ENCODE data around the gene SMTNL2. TPM values are rescaled to one million over a fixed set of nuclear protein-coding genes. Genes with fewer than 3 reads are reported as not detected.
A peak's percentile ranks its signal among the peaks of the same experiment; 100 is the strongest.

Gene SMTNL2
- total and polyA plus RNA-seq, 2 of the 4 experiments (the other 2 are of a cell fraction), result not detected

DNA sequence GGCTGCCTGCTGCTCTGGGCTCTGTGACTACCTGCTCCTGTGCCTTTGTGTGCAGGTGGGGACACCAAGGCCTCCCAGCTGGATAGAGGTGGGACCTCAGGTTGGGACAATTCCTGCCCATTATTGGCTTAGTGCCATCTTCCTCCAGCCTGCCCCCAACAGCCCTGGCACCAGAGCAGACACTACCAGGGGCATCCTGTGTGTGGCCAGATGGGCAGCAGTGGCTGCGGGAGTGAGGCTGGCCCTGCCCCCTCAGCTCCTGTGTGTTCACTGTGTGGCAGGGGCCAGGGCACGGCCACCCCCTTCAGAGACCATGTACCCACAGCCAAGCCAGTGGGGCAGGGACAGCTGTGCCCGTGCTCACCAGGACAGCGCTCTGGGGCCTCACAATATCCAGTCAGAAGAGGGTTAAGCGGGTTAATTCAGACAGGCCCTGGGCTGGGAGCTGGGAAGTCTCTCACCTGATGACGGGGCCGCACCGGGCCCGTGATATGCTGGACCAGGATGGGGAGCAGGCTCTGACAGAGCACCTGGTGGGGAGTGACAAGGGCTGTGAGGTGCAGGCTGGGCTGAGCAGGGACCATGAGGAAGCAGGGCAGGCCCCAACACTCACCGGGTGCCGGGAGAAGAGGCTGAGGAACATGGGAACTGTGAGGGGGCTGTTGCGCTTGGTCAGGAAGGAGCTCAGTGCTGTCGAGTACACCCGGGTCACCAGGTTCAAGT lies 42.2 kb upstream of the SMTNL2 start:
- Histone ChIP-seq H3K4me1 (ENCODE audit: control insufficient read depth, insufficient read depth, low read length) (no peaks in the 10 kb centered on the region), H3K23ac (ENCODE audit: low read depth, low read length) (no peak overlapping the region), H2BK5ac (ENCODE audit: low read depth, low read length, poor library complexity, severe bottlenecking) (no peak overlapping the region), H4K5ac (ENCODE audit: low read depth, low read length) (no peak overlapping the region), H3K4ac (ENCODE audit: low read depth, low read length) (no peak overlapping the region), H4K91ac (ENCODE audit: insufficient read depth, low read depth, low read length) (no peak overlapping the region), H4K8ac (ENCODE audit: low read depth in 2 of 2, low read length in 2 of 2) (no peak overlapping the region), H3K79me1 (ENCODE audit: low read depth in 1 of 2, low read length in 2 of 2) (no peaks in the 10 kb centered on the region; a peak in 2 of 4 replicates), H3K4me2 (ENCODE audit: low read depth, low read length) (no peak overlapping the region), H3K18ac (ENCODE audit: low read depth, low read length) (no peak overlapping the region), H3K27ac (ENCODE audit: insufficient read depth, low read length) (no peak overlapping the region), H3K9me3 (ENCODE audit: control insufficient read depth, insufficient read depth, low read length) (no peaks in the 10 kb centered on the region), H3K27me3 (ENCODE audit: control insufficient read depth, insufficient read depth, low read length) (no peaks in the 10 kb centered on the region), H2BK120ac (ENCODE audit: low read depth, low read length) (no peak overlapping the region), H3K56ac (ENCODE audit: extremely low read depth, insufficient read depth, low read length) (no peak overlapping the region), H3K14ac (replicated peaks; ENCODE audit: low read depth, low read length) (no peak overlapping the region), H3K9me1 (ENCODE audit: insufficient read depth, low read length) (no peaks in the 10 kb centered on the region), H4K20me1 (ENCODE audit: insufficient read depth, low read length) (peaks cover 15% of the 10 kb centered on the region), H2BK15ac (ENCODE audit: low read depth, low read length) (no peak overlapping the region), H3K9ac (ENCODE audit: low read depth, low read length) (no peak overlapping the region), H2AFZ (replicated peaks; ENCODE audit: low read length, poor library complexity) (peak overlapping the region; percentile 67), H3K36me3 (ENCODE audit: control insufficient read depth, insufficient read depth, low read length) (peaks cover 70% of the 10 kb centered on the region), H2AK9ac (replicated peaks; ENCODE audit: low read depth, low read length, poor library complexity) (no peak overlapping the region), H2BK20ac (ENCODE audit: low read depth, low read length) (no peak overlapping the region), H2AK5ac (ENCODE audit: low read depth, low read length) (no peak overlapping the region), H3K4me3 (ENCODE audit: insufficient read depth, low read depth, low read length) (no peak overlapping the region)
- CTCF ChIA-PET, result interaction anchor here (1.0 kb wide), 1 partner anchor 26 kb away, joined by 3 read pairs; no protein-coding TSS in a partner anchor
- TF ChIP-seq RAD21 (IDR thresholded peaks at IDR 0.05; ENCODE audit: low read length) (no peak), CEBPB (IDR thresholded peaks at IDR 0.05; ENCODE audit: low read depth, low read length) (no peak), NFE2L2 (IDR thresholded peaks at IDR 0.05; ENCODE audit: low read depth, low read length) (no peak), CTCF (conservative IDR thresholded peaks at IDR 0.05; ENCODE audit: low read depth, low read length) (no peak), SMC3 (IDR thresholded peaks at IDR 0.05; ENCODE audit: low read depth, low read length) (no peak), POLR2A (IDR thresholded peaks at IDR 0.05; ENCODE audit: low read depth, low read length) (no peak), CHD1 (IDR thresholded peaks at IDR 0.05; ENCODE audit: low read depth, low read length) (no peak)
- TF ChIP-seq, protein P1, sequence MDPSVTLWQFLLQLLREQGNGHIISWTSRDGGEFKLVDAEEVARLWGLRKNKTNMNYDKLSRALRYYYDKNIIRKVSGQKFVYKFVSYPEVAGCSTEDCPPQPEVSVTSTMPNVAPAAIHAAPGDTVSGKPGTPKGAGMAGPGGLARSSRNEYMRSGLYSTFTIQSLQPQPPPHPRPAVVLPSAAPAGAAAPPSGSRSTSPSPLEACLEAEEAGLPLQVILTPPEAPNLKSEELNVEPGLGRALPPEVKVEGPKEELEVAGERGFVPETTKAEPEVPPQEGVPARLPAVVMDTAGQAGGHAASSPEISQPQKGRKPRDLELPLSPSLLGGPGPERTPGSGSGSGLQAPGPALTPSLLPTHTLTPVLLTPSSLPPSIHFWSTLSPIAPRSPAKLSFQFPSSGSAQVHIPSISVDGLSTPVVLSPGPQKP (IDR thresholded peaks at IDR 0.05; ENCODE audit: borderline replicate concordance, low read depth, low read length), result no peak
- in situ Hi-C loops (cut with MboI; ENCODE audit: low sequenced_read_pairs) (no loop called here), dilution Hi-C loops (cut with HindIII; ENCODE audit: low sequenced_read_pairs, unreplicated experiment) (no loop called here), intact Hi-C loops (cut with micrococcal nuclease) (no loop called here)
- 93% methylated on average over 5 of the region's 14 CpGs; no CpG with 5 or more reads in 1 of the 2 experiments for WGBS, 2 experiments (ENCODE audit: extremely low coverage in 2 of 2, insufficient read length in 1 of 2)
- ATAC-seq (ENCODE audit: low read depth), result no peak
- no TSS peak for BruUV-seq (replicated peaks)
- POLR2A ChIA-PET (ENCODE audit: unreplicated experiment), result no interaction called here
- DNase-seq, result no peak

Data from IMR-90 (cell line).